ENCODE data around the gene MBNL3. TPM values are rescaled to one million over a fixed set of nuclear protein-coding genes. Genes with fewer than 3 reads are reported as not detected.

MBNL3 gene
- total RNA-seq, 4 donors from 2014 or later: 11.3 to 41.2 (median 28.9) TPM

DNA sequence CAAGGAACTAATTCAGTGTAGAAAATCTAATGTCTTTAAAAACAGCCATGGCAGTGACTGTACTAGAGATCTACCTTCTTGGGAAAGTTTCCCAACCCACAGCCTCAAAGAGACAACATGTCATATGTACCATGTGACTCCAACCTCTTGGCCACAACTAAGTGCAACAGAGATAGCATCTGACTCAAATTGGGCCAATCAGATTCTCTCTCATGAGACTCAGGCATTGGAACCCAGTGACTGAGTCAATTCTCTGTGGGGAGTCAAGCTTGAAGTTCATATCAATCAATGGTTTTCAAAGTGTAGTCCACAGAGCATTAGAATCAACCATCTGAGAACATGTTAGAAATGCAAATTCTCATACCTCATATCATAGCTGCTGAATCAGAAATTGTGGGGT is 123.3 kb downstream of the MBNL3 start:
- TF ChIP-seq, protein P1, sequence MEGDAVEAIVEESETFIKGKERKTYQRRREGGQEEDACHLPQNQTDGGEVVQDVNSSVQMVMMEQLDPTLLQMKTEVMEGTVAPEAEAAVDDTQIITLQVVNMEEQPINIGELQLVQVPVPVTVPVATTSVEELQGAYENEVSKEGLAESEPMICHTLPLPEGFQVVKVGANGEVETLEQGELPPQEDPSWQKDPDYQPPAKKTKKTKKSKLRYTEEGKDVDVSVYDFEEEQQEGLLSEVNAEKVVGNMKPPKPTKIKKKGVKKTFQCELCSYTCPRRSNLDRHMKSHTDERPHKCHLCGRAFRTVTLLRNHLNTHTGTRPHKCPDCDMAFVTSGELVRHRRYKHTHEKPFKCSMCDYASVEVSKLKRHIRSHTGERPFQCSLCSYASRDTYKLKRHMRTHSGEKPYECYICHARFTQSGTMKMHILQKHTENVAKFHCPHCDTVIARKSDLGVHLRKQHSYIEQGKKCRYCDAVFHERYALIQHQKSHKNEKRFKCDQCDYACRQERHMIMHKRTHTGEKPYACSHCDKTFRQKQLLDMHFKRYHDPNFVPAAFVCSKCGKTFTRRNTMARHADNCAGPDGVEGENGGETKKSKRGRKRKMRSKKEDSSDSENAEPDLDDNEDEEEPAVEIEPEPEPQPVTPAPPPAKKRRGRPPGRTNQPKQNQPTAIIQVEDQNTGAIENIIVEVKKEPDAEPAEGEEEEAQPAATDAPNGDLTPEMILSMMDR (IDR thresholded peaks at IDR 0.05; ENCODE audit: low read depth): no peak

- TF ChIP-seq, protein P1 (IDR thresholded peaks at IDR 0.05; ENCODE audit: low read depth): no peak
These were observed 124.5 kb downstream of the MBNL3 start for GRCh38 chrX:132364313-132364712.

DNA sequence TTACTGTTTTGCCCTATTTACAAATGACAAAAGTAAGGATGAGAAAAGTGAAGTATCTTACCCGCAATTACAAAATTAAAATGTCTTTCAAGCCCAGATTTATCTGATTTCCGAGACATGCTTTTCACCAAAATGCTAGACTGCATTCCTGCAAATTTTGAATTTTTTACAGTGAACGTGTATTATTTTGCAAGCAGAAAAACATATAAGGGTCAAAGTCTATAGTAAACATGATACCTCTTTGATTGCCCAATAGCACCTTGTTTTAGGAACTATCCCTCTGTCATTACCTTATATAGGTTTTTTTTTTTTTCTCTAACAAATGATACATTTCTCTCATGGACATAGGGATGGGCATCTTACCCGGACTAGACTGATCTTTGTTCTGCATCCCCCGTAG is 135.4 kb downstream of the MBNL3 start:
- TF ChIP-seq, protein P1 (IDR thresholded peaks at IDR 0.05; ENCODE audit: low read depth): no peak

DNA sequence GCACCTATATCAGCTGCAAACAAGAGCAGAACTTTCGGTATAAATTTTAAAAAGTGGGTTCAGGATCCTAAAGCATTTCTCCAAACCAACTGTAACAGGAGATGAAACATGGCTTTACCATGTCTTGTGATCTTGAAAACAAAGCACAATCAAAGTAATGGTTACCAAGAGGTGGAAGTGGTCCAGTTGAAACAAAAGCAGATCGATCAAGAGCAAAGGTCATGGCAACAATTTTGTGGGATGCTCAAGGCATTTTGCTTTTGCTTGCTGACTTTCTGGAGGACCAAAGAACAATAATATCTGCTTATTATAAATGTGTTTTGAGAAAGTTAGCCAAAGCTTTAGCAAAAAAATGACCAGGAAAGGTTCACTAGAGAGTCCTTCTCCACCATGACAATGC is 152.7 kb downstream of the MBNL3 start:
- TF ChIP-seq, protein P1 (IDR thresholded peaks at IDR 0.05; ENCODE audit: low read depth): no peak

GRCh38 chrX:132333351-132333750 is 155.5 kb downstream of the MBNL3 start:
- TF ChIP-seq, protein P1 (IDR thresholded peaks at IDR 0.05; ENCODE audit: low read depth): no peak

DNA sequence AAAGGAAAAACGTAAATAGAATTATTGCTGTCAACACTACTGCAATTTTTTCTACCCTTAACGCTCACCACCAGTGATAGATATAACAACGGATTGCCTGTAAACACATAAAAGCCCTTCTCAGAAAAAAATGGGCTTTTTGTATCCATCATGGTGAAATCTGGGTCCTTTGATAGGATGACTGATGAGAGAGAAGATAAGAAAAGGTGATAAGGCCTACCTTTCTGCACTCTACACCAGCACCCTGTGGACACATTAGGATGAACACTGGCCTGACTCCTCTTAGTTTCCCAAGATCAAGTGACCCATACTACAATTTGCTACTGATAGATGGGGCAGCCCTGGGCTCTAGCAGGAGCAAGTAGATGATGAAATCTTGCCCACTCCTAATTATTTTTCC is 157.3 kb downstream of the MBNL3 start:
- TF ChIP-seq, protein P1 (IDR thresholded peaks at IDR 0.05; ENCODE audit: low read depth): no peak

- TF ChIP-seq, protein P1 (IDR thresholded peaks at IDR 0.05; ENCODE audit: low read depth): no peak
These were observed 157.8 kb downstream of the MBNL3 start for GRCh38 chrX:132331000-132331399.

Data from subcutaneous adipose tissue (tissue), 4 donors.